HAP-1 (cell line): ENCODE measurements around the gene FAM3B.

Experiments
- DNase-seq, 2 experiments: peaks; one replicate each; pipeline ENCODE4 v3.0.0-alpha.2; 2016 to 2020; ENCODE audit warnings: low spot score in 2 of 2
- H3K27me3 ChIP-seq: fragments of 250-450 bp; sonication (Bioruptor Pico); 2 replicates; pipeline ENCODE4 v1.5.1; 2020; ENCODE audit warnings: low read depth, mild to moderate bottlenecking, moderate library complexity
- H3K36me3 ChIP-seq: fragments of 250-450 bp; sonication (Bioruptor Pico); replicated peaks from 2 replicates; pipeline ENCODE4 v1.5.1; 2020; ENCODE audit warnings: mild to moderate bottlenecking
- H3K4me1 ChIP-seq: fragments of 250-450 bp; sonication (Bioruptor Pico); 2 replicates; pipeline ENCODE4 v1.5.1; 2020; ENCODE audit warnings: mild to moderate bottlenecking
- H3K4me3 ChIP-seq: fragments of 250-450 bp; sonication (Bioruptor Pico); 2 replicates; pipeline ENCODE4 v1.5.1; 2020; ENCODE audit warnings: mild to moderate bottlenecking, moderate library complexity
- H3K9me3 ChIP-seq: fragments of 250-450 bp; sonication (Bioruptor Pico); 2 replicates; pipeline ENCODE4 v1.5.1; 2020; ENCODE audit warnings: mild to moderate bottlenecking, moderate library complexity
- in situ Hi-C: fragments of 300-500 bp; cut with MboI; formaldehyde crosslinking; loops from 3 replicates; pipeline ENCODE4 v1.14.3; 2020; ENCODE audit warnings: low sequenced_read_pairs, inconsistent platforms, mixed read lengths

The FAM3B gene, protein sequence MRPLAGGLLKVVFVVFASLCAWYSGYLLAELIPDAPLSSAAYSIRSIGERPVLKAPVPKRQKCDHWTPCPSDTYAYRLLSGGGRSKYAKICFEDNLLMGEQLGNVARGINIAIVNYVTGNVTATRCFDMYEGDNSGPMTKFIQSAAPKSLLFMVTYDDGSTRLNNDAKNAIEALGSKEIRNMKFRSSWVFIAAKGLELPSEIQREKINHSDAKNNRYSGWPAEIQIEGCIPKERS

DNA sequence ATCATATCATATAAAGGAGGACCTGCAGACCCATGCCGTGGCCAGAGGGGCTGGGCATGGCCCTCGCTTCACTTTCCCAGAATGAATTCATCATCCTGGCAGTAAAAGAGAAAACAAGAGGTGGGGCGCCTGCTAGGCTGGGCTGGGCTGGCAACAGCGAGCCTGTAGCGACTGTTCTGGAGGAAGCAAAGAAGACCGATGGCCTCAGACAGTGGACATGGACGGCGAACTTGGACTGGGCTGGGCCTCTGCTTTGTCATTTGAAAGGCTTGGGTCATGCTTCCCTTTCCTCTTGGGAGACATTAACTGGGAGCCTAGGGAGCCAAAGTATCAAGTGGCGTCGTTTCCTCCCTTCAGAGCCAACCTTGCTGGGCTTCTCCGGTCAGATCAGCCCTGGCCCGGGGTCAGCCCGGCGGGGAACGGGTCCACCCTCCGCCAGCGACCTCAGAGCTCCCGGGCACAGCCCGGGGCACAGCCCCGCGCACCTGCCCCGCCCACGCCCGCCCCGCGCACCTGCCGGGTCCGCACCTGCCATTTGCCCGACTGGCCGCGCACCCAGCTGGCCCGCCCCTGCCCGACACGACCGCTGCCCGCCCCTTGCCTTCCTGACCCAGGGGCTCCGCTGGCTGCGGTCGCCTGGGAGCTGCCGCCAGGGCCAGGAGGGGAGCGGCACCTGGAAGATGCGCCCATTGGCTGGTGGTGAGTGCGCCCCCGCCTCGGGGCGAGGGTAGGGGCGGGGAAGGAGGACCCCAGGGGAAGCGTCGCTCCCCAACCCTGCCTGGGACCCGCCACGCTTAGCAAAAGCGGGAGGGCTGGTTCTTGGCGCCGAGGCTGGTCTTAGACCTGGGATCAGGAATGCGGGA lies at the start of gene FAM3B:
Gene FAM3B (plus strand): TSS at position 602 of the 863 bp plus-strand sequence. CDS start 79 bp downstream, at position 681.
- Histone ChIP-seq H3K4me1 (no peaks in the 10 kb centered on the region), H3K36me3 (no peaks in the 10 kb centered on the region), H3K9me3 (0 out of 2 replicates have a peak, but pooled peaks cover under 1% of the 10 kb centered on the region), H3K27me3 (no peaks in the 10 kb centered on the region), H3K4me3 (no peak within 1 kb of the TSS)
- in situ Hi-C loops, result no loop called here
- DNase-seq, result no peak

DNA sequence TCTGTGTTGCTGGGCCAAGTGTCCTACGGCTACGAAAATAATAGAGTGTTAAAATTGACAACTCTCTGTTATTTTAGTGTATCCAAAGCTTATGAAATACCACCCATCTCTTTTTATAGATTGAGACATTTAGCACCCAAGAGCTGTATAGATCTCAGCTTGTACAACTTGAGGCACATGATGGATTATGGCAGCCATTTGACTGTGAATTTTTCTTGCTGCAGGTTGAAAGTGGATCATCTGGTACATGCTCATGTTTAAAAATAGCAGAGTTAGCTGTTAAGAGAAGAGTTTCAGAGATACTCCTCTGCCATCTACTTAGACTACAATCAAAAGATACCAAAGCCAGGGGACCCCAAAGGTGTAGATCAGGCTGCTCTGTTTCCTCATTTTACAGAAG lies 49.3 kb upstream of the FAM3B start:
- no peaks in the 10 kb centered on the region for H3K27me3 ChIP-seq
- no peaks in the 10 kb centered on the region for H3K4me1 ChIP-seq
- H3K36me3 ChIP-seq, result no peaks in the 10 kb centered on the region
- H3K9me3 ChIP-seq, result peaks cover 1% of the 10 kb centered on the region; the same call in 1 of the 2 replicates
- no peak overlapping the region for H3K4me3 ChIP-seq
- DNase-seq, result no peak
- in situ Hi-C loops, result no loop called here

DNA sequence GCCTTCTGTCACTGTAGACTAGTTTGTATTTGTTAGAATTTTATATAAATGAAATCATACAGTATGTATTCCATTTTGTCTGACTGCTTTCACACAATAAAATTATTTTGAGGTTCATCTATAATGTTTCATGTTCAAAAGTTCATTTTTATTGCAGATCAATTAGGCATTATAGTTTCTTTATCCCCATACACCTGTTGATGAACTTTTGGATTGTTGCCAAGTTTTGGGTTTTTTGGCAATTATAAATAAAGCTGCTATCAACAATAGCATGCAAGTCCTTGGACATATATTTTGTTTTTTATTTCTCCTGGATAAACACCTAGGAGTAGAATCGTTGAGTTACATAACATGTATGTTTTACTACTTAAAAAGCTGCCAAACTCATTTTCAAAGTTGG lies 47.1 kb upstream of the FAM3B start:
- Histone ChIP-seq H3K36me3 (no peaks in the 10 kb centered on the region), H3K4me1 (no peaks in the 10 kb centered on the region), H3K4me3 (no peak overlapping the region), H3K27me3 (no peaks in the 10 kb centered on the region), H3K9me3 (no peaks in the 10 kb centered on the region; the same call in 1 of the 2 replicates)
- in situ Hi-C loops, result no loop called here
- DNase-seq, result no peak

DNA sequence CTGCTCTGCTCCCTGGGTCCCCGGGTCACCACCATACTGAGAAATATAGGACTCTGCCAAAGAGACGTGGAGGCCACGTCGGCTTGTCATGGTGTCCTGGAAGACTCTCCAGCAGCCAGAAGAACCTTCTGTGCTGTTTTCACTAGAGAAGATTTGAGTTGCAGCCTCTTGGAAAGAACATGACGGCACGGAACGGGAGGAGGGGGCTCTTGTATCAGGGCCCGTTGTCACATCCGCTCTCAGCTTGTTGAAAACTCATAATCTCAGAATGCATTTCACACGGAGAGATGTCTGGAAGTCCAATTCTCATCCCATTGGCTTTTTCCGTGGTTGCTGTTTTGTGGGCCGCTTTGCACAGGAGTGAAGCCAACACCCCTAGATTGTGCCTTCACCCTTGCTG lies 39.4 kb upstream of the FAM3B start:
- Histone ChIP-seq H3K9me3 (no peaks in the 10 kb centered on the region), H3K4me3 (no peak overlapping the region), H3K27me3 (no peaks in the 10 kb centered on the region), H3K4me1 (no peaks in the 10 kb centered on the region), H3K36me3 (no peaks in the 10 kb centered on the region)
- DNase-seq, result no peak
- in situ Hi-C loops, result no loop called here

DNA sequence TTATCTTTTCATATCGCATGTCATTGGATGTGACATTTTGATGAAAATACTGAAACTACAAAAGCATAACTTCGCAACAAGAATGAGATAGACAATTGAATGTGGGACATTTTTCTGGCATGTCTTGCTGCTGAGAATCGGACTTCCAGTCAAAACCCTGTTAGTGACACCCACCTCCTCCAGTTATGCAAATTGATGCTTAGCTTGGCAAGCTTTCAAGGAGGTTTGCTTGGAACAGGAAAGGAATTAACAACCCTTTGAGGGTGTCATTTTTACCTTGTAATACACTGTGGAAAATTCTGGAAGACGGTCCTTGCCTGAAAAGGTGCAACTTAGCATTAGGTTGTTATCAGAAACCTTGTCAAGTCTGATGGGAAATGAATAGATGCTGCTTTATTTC lies 38.8 kb upstream of the FAM3B start:
- Histone ChIP-seq H3K36me3 (no peaks in the 10 kb centered on the region), H3K27me3 (no peaks in the 10 kb centered on the region), H3K9me3 (no peaks in the 10 kb centered on the region), H3K4me1 (no peaks in the 10 kb centered on the region), H3K4me3 (no peak overlapping the region)
- no peak for DNase-seq
- in situ Hi-C loops, result no loop called here

DNA sequence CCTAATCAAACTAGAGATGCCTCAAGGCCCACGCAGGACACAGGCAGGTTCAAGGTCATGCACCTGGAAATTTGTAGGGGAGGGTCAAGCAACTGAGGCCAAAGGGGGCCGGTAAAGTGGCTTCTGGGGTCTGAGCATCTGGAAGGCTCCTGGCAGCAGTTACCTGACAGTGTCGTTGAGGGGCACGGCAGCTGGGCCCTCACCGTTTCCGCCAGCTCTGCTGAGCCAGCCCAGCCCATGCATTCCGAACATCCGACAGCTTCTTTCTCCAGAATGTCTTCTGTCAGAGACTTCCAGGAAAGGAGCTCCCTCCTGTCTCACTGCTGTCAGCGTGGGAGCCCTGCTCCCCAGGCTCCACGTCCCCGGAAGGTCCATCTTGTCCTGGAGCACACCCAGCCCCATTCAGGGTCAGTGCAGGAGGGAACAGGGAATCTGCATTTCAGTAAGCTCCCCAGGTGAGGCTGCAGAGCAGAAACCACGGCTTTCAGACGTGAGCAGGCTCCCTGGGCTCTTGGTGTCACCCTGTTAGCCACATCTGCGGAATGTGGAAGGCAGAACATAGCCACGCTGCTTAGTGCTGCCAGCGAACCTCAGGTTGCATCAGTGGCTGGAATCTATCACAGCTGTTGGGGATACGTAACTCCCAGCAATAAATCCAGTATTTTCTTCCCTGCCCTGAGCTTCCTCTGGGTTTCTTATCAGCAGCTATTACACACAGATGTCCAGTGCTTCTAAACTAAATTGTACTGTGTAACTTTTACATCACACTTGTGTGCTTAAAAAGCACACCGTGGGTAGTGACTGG lies 36.3 kb upstream of the FAM3B start:
- Histone ChIP-seq H3K36me3 (no peaks in the 10 kb centered on the region), H3K27me3 (no peaks in the 10 kb centered on the region), H3K4me1 (no peaks in the 10 kb centered on the region), H3K4me3 (no peak overlapping the region), H3K9me3 (no peaks in the 10 kb centered on the region)
- in situ Hi-C loops, result no loop called here
- DNase-seq, result no peak

DNA sequence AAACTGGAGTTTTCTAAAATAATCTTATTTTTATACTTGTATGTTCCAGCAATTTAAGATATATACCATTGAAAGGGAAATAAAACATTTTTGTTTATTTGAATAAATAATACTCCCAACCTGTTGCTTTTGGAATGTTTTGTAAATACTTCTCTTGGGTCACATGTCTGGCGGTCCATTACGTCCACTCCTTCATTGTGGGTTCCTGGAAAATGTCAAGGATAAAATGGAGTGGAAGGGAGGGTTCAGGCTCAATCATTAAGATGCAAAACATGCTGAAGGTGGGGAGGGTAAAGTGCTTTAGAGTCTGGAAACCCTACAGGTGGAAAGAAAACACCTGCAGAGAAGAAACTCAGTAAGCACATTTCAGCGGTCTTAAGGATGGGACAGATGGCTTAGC lies 34.2 kb upstream of the FAM3B start:
- Histone ChIP-seq H3K36me3 (no peaks in the 10 kb centered on the region), H3K9me3 (no peaks in the 10 kb centered on the region; the same call in 1 of the 2 replicates), H3K4me3 (no peak overlapping the region), H3K27me3 (no peaks in the 10 kb centered on the region), H3K4me1 (no peaks in the 10 kb centered on the region)
- in situ Hi-C loops, result no loop called here
- no peak for DNase-seq

DNA sequence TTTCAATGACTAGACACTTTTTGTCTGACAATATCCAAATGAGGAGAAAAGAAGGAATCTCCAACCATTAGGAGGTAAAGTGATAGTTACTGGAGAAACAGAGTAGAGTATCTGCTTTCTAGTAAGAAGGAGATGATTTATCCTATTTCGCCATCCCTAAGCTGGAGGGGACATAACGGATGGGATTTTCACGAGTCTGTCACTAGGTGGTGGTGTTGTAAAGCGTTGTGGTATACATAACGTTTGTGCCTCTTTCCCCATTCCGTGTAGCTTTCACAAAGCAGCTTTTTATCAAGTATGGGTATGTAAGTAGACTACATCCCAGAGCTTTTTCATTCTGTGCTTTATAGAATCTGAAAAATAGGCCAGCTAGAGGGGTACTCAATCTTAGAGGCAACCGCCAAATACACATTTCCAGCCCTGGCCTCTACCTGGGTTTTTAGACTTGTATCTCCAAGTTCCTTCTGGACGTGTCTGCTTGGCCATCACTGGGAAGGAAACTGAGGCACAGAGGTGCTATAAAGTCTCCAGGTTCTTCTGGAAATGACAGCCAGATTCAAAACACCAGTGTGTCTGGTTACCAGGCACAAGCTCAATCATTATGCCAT lies 33.3 kb upstream of the FAM3B start:
- H3K36me3 ChIP-seq, result no peaks in the 10 kb centered on the region
- no peaks in the 10 kb centered on the region for H3K4me1 ChIP-seq
- H3K27me3 ChIP-seq, result no peaks in the 10 kb centered on the region
- in situ Hi-C loops, result no loop called here
- peak in 1 of 2 experiments; percentile 3 for DNase-seq
- H3K9me3 ChIP-seq, result no peaks in the 10 kb centered on the region; the same call in 1 of the 2 replicates
- no peak overlapping the region for H3K4me3 ChIP-seq

DNA sequence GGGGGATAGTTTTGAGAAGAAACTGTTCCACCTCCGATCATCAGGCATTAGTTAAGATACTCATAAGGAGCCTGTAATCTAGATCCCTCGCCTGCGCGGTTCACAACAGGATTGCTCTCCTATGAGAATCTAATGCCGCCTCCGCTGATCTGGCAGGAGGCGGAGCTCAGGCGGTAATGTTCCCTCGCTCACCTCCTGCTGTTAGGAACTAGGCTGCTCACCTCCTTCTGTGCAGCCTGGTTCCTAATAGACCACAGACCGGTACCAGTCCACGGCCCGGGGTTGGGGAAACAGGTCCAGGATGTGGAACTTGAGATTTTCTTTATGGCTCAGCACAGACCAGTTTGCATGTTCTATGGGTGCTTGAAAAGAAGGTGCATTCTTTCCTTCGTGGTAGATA lies 27.2 kb upstream of the FAM3B start:
- no peak for DNase-seq
- no peak overlapping the region for H3K4me3 ChIP-seq
- H3K4me1 ChIP-seq, result no peaks in the 10 kb centered on the region
- no peaks in the 10 kb centered on the region; the same call in 1 of the 2 replicates for H3K9me3 ChIP-seq
- H3K36me3 ChIP-seq, result no peaks in the 10 kb centered on the region
- H3K27me3 ChIP-seq, result no peaks in the 10 kb centered on the region
- in situ Hi-C loops, result no loop called here

DNA sequence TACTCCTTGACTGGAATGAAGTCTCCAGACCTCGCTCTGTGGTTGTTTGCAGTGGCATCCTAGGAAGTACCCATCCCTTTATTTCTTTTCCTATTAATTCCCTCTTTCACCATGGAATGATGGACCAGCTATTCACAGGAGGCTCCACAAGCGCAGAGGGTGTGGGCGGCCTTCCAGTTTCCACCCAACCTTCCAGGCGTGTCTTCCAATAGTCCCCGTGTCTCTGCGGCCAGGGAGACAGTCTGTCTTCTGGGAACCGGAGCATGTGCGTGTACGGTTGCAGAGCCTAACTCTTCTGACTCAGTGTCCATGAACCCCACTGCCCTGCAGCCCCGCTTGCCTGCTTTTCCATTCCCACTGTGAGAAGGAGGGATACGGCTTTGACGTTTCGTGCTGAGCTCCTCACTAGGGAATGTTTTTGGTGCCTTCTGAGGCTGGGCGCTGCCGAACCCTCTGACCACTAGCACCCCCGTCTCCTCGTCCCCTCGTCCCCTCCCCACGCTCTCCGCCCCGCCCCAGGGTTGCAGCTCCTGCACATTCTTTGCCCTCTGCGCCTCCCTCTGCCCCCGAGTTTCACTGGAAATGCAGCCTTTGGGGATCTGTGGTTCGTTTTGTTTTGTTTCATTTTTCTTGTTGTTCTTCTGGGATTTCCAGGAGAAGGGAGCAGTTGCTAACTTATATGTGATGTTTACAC lies 26.3 kb upstream of the FAM3B start:
- no peak for DNase-seq
- no peaks in the 10 kb centered on the region for H3K4me1 ChIP-seq
- H3K9me3 ChIP-seq, result no peaks in the 10 kb centered on the region; the same call in 1 of the 2 replicates
- H3K36me3 ChIP-seq, result no peaks in the 10 kb centered on the region
- in situ Hi-C loops, result no loop called here
- no peak overlapping the region for H3K4me3 ChIP-seq
- no peaks in the 10 kb centered on the region for H3K27me3 ChIP-seq

DNA sequence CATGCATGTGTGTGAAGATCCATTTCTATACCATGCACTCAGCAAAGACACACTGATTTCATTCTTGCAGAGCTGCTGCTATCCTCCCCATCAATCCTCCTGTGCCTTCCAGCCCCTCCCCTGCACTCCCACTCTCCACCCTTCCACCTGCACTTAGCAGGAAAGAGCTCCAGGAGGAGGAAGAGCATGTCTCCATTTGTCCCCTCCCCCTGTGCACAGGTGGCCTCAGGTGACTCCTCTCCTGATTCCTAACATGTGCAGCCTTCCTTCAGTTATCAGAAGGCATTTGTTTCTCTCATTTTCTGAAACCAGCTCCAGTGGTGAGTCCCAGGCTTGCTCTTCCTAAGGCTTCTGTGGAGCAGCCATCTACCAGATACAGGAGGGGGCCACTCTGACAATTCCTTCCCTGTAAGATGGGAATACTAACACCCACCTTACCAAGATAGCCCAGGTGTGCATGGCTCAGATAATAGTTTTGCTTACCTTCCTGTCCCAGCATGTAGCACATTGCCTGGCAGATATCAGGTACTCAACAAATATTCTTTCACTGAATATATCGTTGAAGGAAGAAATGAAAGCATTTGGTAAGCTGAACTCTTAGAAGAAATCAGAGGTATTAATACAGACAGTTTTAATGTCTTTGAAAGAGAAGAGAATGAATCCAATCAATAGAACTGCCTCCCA lies 21.9 kb upstream of the FAM3B start:
- no peaks in the 10 kb centered on the region for H3K4me1 ChIP-seq
- DNase-seq, result no peak
- H3K36me3 ChIP-seq, result no peaks in the 10 kb centered on the region
- no peaks in the 10 kb centered on the region for H3K27me3 ChIP-seq
- no peaks in the 10 kb centered on the region; the same call in 1 of the 2 replicates for H3K9me3 ChIP-seq
- no peak overlapping the region for H3K4me3 ChIP-seq
- in situ Hi-C loops, result no loop called here

DNA sequence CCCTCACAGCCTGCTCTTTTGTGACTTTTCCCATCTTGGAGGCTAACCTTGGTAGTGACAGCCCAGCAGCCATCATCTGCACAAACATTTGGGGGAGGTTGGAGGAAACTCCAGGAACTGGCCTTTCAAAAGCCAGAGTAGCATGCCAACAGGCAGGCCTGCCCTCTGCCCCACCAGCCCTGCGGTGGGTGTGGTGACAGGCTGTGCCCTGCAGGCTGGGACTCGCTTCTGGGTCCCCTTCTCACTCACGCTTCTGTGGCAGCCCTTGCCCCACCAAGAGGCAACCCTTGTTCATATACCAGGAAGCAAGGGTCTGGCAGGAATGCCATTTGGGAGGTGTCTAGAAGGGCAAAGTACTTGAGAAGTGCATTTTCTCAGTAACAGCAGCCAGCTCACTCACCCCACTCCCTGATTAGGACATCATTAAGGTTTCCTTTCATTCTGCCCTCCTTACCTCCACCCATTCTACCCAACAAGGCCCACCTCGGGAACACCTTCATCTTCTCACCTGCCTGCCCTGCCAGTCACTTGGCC lies 20.8 kb upstream of the FAM3B start:
- Histone ChIP-seq H3K4me1 (no peaks in the 10 kb centered on the region), H3K27me3 (no peaks in the 10 kb centered on the region), H3K36me3 (no peaks in the 10 kb centered on the region), H3K4me3 (no peak overlapping the region), H3K9me3 (no peaks in the 10 kb centered on the region; the same call in 1 of the 2 replicates)
- in situ Hi-C loops, result no loop called here
- DNase-seq, result no peak
